Measurements from ENCODE around the gene NT5C3A. TPM values are rescaled to one million over a fixed set of nuclear protein-coding genes. Genes with fewer than 3 reads are reported as not detected.
"Not testable (repeated sequence)": the region's sequence is repeated elsewhere in the genome, so short reads cannot be mapped to it uniquely, and the experiment has no call there.

Gene NT5C3A
- total RNA-seq, 1 donor from 2014 or later = 30.9 TPM

- H3K36me3 Mint-ChIP-seq = peaks cover 4% of the 10 kb centered on the region
- peak; percentile 63 for TF ChIP-seq CTCF (conservative IDR thresholded peaks at IDR 0.05)
- peaks cover 15% of the 10 kb centered on the region for H3K27me3 Mint-ChIP-seq
- no peaks in the 10 kb centered on the region for H3K9me3 Mint-ChIP-seq
- H3K27ac Mint-ChIP-seq = peak overlapping the region; percentile 41
- H3K4me3 Mint-ChIP-seq = peak overlapping the region; percentile 90
- DNase-seq (ENCODE audit: extremely low spot score, unreplicated experiment) = no peak
- H3K4me1 Mint-ChIP-seq (ENCODE audit: unreplicated experiment) = peaks cover 27% of the 10 kb centered on the region
Measured at GRCh38 chr7:33107136-33108066, 44.8 kb upstream of the NT5C3A start.

- H3K36me3 Mint-ChIP-seq = peaks cover 17% of the 10 kb centered on the region
Measured at GRCh38 chr7:33101906-33102305, 39.3 kb upstream of the NT5C3A start.

GRCh38 chr7:33100770-33101169 lies 38.2 kb upstream of the NT5C3A start:
- no peak for TF ChIP-seq CTCF (conservative IDR thresholded peaks at IDR 0.05)
- Mint-ChIP-seq H3K9me3 (no peaks in the 10 kb centered on the region), H3K4me3 (no peak overlapping the region), H3K4me1 (ENCODE audit: unreplicated experiment) (no peaks in the 10 kb centered on the region), H3K27ac (no peak overlapping the region), H3K27me3 (no peaks in the 10 kb centered on the region), H3K36me3 (peaks cover 17% of the 10 kb centered on the region)
- DNase-seq (ENCODE audit: extremely low spot score, unreplicated experiment) = no peak

More at GRCh38 chr7:33101906-33102305, 39.3 kb upstream of the NT5C3A start:
- no peak overlapping the region for H3K4me3 Mint-ChIP-seq
- H3K9me3 Mint-ChIP-seq = no peaks in the 10 kb centered on the region
- H3K4me1 Mint-ChIP-seq (ENCODE audit: unreplicated experiment) = peaks cover 5% of the 10 kb centered on the region
- TF ChIP-seq CTCF (conservative IDR thresholded peaks at IDR 0.05) = no peak
- H3K27me3 Mint-ChIP-seq = no peaks in the 10 kb centered on the region
- no peak overlapping the region for H3K27ac Mint-ChIP-seq
- DNase-seq (ENCODE audit: extremely low spot score, unreplicated experiment) = no peak

GRCh38 chr7:33099154-33099940 lies 36.8 kb upstream of the NT5C3A start:
- Mint-ChIP-seq H3K4me3 (no peak overlapping the region), H3K27ac (no peak overlapping the region)

GRCh38 chr7:33094745-33095275 lies 32.2 kb upstream of the NT5C3A start:
- H3K9me3 Mint-ChIP-seq; DNase-seq (ENCODE audit: extremely low spot score, unreplicated experiment); H3K4me3 Mint-ChIP-seq; H3K27ac Mint-ChIP-seq; H3K27me3 Mint-ChIP-seq; H3K4me1 Mint-ChIP-seq (ENCODE audit: unreplicated experiment): not testable (repeated sequence)
- H3K36me3 Mint-ChIP-seq = peaks cover 16% of the 10 kb centered on the region

More at GRCh38 chr7:33099154-33099940, 36.8 kb upstream of the NT5C3A start:
- no peak for TF ChIP-seq CTCF (conservative IDR thresholded peaks at IDR 0.05)
- DNase-seq (ENCODE audit: extremely low spot score, unreplicated experiment) = no peak
- H3K9me3 Mint-ChIP-seq = no peaks in the 10 kb centered on the region
- peaks cover 17% of the 10 kb centered on the region for H3K36me3 Mint-ChIP-seq
- no peaks in the 10 kb centered on the region for H3K27me3 Mint-ChIP-seq
- no peaks in the 10 kb centered on the region for H3K4me1 Mint-ChIP-seq (ENCODE audit: unreplicated experiment)
